K562 (cell line): ENCODE data around the gene LRRC27. TPM values are rescaled to one million over a fixed set of nuclear protein-coding genes. Genes with fewer than 3 reads are reported as not detected.

Experiments
- DACH1 ChIP-seq: fragments of 450-650 bp; IDR thresholded peaks from 2 replicates; pipeline ENCODE4 v1.6.1; 2018; ENCODE audit not compliant: partially characterized antibody
- KLF1 ChIP-seq: fragments of 450-650 bp; IDR thresholded peaks from 2 replicates; pipeline ENCODE4 v1.6.1; 2016; ENCODE audit warnings: missing genetic modification characterization, missing compliant biosample characterization
- MTA1 ChIP-seq: fragments of 450-650 bp; IDR thresholded peaks from 2 replicates; pipeline ENCODE4 v1.6.1; 2017; ENCODE audit warnings: borderline replicate concordance
- PHB2 ChIP-seq: fragments of 450-650 bp; IDR thresholded peaks from 2 replicates; pipeline ENCODE4 v1.6.1; 2017; ENCODE audit warnings: low read depth
- ZHX1 ChIP-seq: fragments of 150-350 bp; conservative IDR thresholded peaks from 2 replicates; pipeline ENCODE4 v1.6.1; 2014; ENCODE audit warnings: low read length
- ZKSCAN8 ChIP-seq: fragments of 200-800 bp; sonication (Bioruptor generic); IDR thresholded peaks from 2 replicates; pipeline ENCODE4 v1.6.1; 2016; ENCODE audit warnings: missing genetic modification characterization, missing compliant biosample characterization
- polyA plus RNA-seq, 8 experiments: library from polyadenylated mRNA; depleted of rRNA in 4 of 8; stranded (reverse) in 5 of 8; unstranded in 3 of 8; fragments of >200 nt; fragmentation: Nextera tagmentation in 2 of 8; fragmentation: Illumina TruSeq in 1 of 8; extraction: Ambion mirVana in 2 of 8; extraction: Trizol in 1 of 8; gene quantifications; 2 replicates each; pipeline versions ENCODE4 v1.2.1 to v1.2.3, GENCODE V29; 2011 to 2014; ENCODE audit warnings: inconsistent platforms in 1 of 8, missing spikeins in 1 of 8
- total RNA-seq, 7 experiments: library from RNA; depleted of rRNA in 6 of 7; stranded (reverse); fragments of >200 nt in 6 of 7; fragmentation: Illumina TruSeq in 2 of 7; extraction: Trizol in 2 of 7; gene quantifications; 2 replicates each; pipeline versions ENCODE4 v1.2.1 to v1.2.3, GENCODE V29; 2011 to 2021; ENCODE audit warnings: low replicate concordance in 1 of 7
- TF ChIP-seq, protein P1 (sequence below): fragments of 200-800 bp; sonication (Bioruptor generic); IDR thresholded peaks from 2 replicates; pipeline ENCODE4 v1.6.1; 2016; ENCODE audit warnings: missing genetic modification characterization, missing compliant biosample characterization
- TF ChIP-seq, protein P2 (sequence below): sonication (generic); formaldehyde crosslinking; IDR thresholded peaks from 2 replicates; pipeline ENCODE4 v1.8.0; 2022; ENCODE audit warnings: mild to moderate bottlenecking, missing genetic modification reagents

The LRRC27 gene
- total and polyA plus RNA-seq, 9 of the 15 experiments (the other 6 are each of a cell fraction or from before 2014, with no cell fraction given), result 0.10 to 2.7 (median 1.4) TPM

GRCh38 chr10:132331601-132332432, at the start of gene LRRC27 (continued):
- TF ChIP-seq, protein P1, sequence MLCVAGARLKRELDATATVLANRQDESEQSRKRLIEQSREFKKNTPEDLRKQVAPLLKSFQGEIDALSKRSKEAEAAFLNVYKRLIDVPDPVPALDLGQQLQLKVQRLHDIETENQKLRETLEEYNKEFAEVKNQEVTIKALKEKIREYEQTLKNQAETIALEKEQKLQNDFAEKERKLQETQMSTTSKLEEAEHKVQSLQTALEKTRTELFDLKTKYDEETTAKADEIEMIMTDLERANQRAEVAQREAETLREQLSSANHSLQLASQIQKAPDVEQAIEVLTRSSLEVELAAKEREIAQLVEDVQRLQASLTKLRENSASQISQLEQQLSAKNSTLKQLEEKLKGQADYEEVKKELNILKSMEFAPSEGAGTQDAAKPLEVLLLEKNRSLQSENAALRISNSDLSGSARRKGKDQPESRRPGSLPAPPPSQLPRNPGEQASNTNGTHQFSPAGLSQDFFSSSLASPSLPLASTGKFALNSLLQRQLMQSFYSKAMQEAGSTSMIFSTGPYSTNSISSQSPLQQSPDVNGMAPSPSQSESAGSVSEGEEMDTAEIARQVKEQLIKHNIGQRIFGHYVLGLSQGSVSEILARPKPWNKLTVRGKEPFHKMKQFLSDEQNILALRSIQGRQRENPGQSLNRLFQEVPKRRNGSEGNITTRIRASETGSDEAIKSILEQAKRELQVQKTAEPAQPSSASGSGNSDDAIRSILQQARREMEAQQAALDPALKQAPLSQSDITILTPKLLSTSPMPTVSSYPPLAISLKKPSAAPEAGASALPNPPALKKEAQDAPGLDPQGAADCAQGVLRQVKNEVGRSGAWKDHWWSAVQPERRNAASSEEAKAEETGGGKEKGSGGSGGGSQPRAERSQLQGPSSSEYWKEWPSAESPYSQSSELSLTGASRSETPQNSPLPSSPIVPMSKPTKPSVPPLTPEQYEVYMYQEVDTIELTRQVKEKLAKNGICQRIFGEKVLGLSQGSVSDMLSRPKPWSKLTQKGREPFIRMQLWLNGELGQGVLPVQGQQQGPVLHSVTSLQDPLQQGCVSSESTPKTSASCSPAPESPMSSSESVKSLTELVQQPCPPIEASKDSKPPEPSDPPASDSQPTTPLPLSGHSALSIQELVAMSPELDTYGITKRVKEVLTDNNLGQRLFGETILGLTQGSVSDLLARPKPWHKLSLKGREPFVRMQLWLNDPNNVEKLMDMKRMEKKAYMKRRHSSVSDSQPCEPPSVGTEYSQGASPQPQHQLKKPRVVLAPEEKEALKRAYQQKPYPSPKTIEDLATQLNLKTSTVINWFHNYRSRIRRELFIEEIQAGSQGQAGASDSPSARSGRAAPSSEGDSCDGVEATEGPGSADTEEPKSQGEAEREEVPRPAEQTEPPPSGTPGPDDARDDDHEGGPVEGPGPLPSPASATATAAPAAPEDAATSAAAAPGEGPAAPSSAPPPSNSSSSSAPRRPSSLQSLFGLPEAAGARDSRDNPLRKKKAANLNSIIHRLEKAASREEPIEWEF (CRISPR knock-in tag), result no peak
- no peak for TF ChIP-seq ZKSCAN8 (CRISPR knock-in tag)
- no peak for TF ChIP-seq PHB2
- TF ChIP-seq ZHX1, result peak; percentile 84; the same call in 1 of the 2 replicates
- TF ChIP-seq, protein P2, sequence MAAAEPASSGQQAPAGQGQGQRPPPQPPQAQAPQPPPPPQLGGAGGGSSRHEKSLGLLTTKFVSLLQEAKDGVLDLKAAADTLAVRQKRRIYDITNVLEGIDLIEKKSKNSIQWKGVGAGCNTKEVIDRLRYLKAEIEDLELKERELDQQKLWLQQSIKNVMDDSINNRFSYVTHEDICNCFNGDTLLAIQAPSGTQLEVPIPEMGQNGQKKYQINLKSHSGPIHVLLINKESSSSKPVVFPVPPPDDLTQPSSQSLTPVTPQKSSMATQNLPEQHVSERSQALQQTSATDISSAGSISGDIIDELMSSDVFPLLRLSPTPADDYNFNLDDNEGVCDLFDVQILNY (CRISPR knock-in tag), result no peak
- TF ChIP-seq MTA1, result no peak
- TF ChIP-seq KLF1 (tag), result peak; percentile 80; the same call in 1 of the 2 replicates
- no peak for TF ChIP-seq DACH1
